GM13977 (cell line): Measurements from ENCODE around the gene HEXA.

Source experiments
- DNase-seq: peaks from one replicate; pipeline ENCODE4 v3.0.0; 2012; ENCODE audit warnings: low spot score
- CTCF ChIP-seq: IDR thresholded peaks from 2 replicates; pipeline ENCODE4 v1.5.1; 2012; ENCODE audit warnings: mild to moderate bottlenecking, control low read depth; ENCODE audit not compliant: insufficient read depth; ENCODE audit errors: extremely low read depth, missing control alignments
- in situ Hi-C: fragments of 300-500 bp; cut with MboI; formaldehyde crosslinking; loops from one replicate; pipeline ENCODE4 v1.12.0; 2022; ENCODE audit warnings: low sequenced_read_pairs, low pct_unique_long_range_greater_than_20kb, mixed read lengths, inconsistent platforms; ENCODE audit not compliant: unreplicated experiment

HEXA gene

GRCh38 chr15:72338148-72338547 is 37.7 kb downstream of the HEXA start:
- TF ChIP-seq CTCF = no peak
- in situ Hi-C loops = no loop called here
- no peak for DNase-seq

- DNase-seq = no peak
- in situ Hi-C loops = no loop called here
- no peak for TF ChIP-seq CTCF
Measured at GRCh38 chr15:72334842-72335241, 41.0 kb downstream of the HEXA start.

- DNase-seq = no peak
- no peak for TF ChIP-seq CTCF
- in situ Hi-C loops = no loop called here
Measured at GRCh38 chr15:72331021-72331420, 44.8 kb downstream of the HEXA start.

GRCh38 chr15:72323752-72324151 is 52.1 kb downstream of the HEXA start:
- in situ Hi-C loops = no loop called here
- DNase-seq = no peak
- no peak for TF ChIP-seq CTCF

GRCh38 chr15:72319985-72320671 is 55.7 kb downstream of the HEXA start, which contains the start of gene CELF6:
Gene CELF6, minus strand, starts transcription at chr15:72320157. Its CDS starts 283 bp downstream, at chr15:72319874.
- in situ Hi-C loops = no loop called here
- no peak for TF ChIP-seq CTCF
- DNase-seq = peak; percentile 93

GRCh38 chr15:72319360-72319984 is 56.3 kb downstream of the HEXA start:
- DNase-seq = peak; percentile 74
- no peak for TF ChIP-seq CTCF
- in situ Hi-C loops = no loop called here
